HEK293 (cell line): Measurements from ENCODE around the gene PSRC1.

Experiments used
- GLI4 ChIP-seq: fragments of 450-650 bp; formaldehyde crosslinking; IDR thresholded peaks from 2 replicates; pipeline ENCODE4 v1.5.1; 2016; ENCODE audit warnings: missing biosample characterization, missing genetic modification characterization
- MEIS1 ChIP-seq: sonication (generic); formaldehyde crosslinking; IDR thresholded peaks from 2 replicates; pipeline ENCODE4 v1.8.1; 2022; ENCODE audit warnings: missing genetic modification reagents, mild to moderate bottlenecking, borderline replicate concordance
- SALL2 ChIP-seq: fragments of 450-650 bp; formaldehyde crosslinking; IDR thresholded peaks from 2 replicates; pipeline ENCODE4 v1.5.0; 2017; ENCODE audit warnings: missing biosample characterization, mild to moderate bottlenecking, missing genetic modification characterization, borderline replicate concordance
- SP2 ChIP-seq: fragments of 450-650 bp; formaldehyde crosslinking; IDR thresholded peaks from 2 replicates; pipeline ENCODE4 v1.5.1; 2016; ENCODE audit warnings: missing biosample characterization, missing genetic modification characterization
- TCF7L2 ChIP-seq: IDR thresholded peaks from 2 replicates; pipeline ENCODE4 v1.6.1; 2011; ENCODE audit warnings: low read depth, mild to moderate bottlenecking, inconsistent platforms, low read length, moderate library complexity, borderline replicate concordance
- ZBTB10 ChIP-seq: fragments of 450-650 bp; formaldehyde crosslinking; IDR thresholded peaks from 2 replicates; pipeline ENCODE4 v1.5.1; 2016; ENCODE audit warnings: missing biosample characterization, missing genetic modification characterization
- ZBTB17 ChIP-seq: fragments of 450-650 bp; formaldehyde crosslinking; IDR thresholded peaks from 2 replicates; pipeline ENCODE4 v1.5.1; 2016; ENCODE audit warnings: missing biosample characterization, missing genetic modification characterization
- ZBTB8A ChIP-seq: fragments of 450-650 bp; formaldehyde crosslinking; IDR thresholded peaks from 2 replicates; pipeline ENCODE4 v1.5.1; 2016; ENCODE audit warnings: missing biosample characterization, missing genetic modification characterization
- ZFP69B ChIP-seq: fragments of 450-650 bp; formaldehyde crosslinking; IDR thresholded peaks from 2 replicates; pipeline ENCODE4 v1.5.1; 2016; ENCODE audit warnings: missing biosample characterization, missing genetic modification characterization
- ZNF26 ChIP-seq: fragments of 450-650 bp; formaldehyde crosslinking; IDR thresholded peaks from 2 replicates; pipeline ENCODE4 v1.5.1; 2016; ENCODE audit warnings: missing biosample characterization, missing genetic modification characterization
- ZNF366 ChIP-seq: fragments of 450-650 bp; formaldehyde crosslinking; conservative IDR thresholded peaks from 2 replicates; pipeline ENCODE4 v1.5.1; 2016; ENCODE audit warnings: missing biosample characterization, missing genetic modification characterization
- ZNF416 ChIP-seq: fragments of 450-650 bp; formaldehyde crosslinking; IDR thresholded peaks from 2 replicates; pipeline ENCODE4 v1.5.1; 2016; ENCODE audit warnings: missing biosample characterization, missing genetic modification characterization
- ZNF48 ChIP-seq: fragments of 450-650 bp; formaldehyde crosslinking; IDR thresholded peaks from 2 replicates; pipeline ENCODE4 v1.5.1; 2016; ENCODE audit warnings: missing biosample characterization, missing genetic modification characterization
- ZNF501 ChIP-seq: fragments of 450-650 bp; formaldehyde crosslinking; IDR thresholded peaks from 2 replicates; pipeline ENCODE4 v1.5.1; 2016; ENCODE audit warnings: missing biosample characterization, missing genetic modification characterization
- ZNF530 ChIP-seq: fragments of 450-650 bp; formaldehyde crosslinking; IDR thresholded peaks from 2 replicates; pipeline ENCODE4 v1.5.1; 2016; ENCODE audit warnings: low read depth, missing biosample characterization, missing genetic modification characterization
- ZNF596 ChIP-seq: fragments of 450-650 bp; IDR thresholded peaks from 2 replicates; pipeline ENCODE4 v1.5.0; 2018; ENCODE audit warnings: missing biosample characterization, mild to moderate bottlenecking, missing genetic modification characterization, moderate library complexity
- ZNF610 ChIP-seq: fragments of 450-650 bp; formaldehyde crosslinking; IDR thresholded peaks from 2 replicates; pipeline ENCODE4 v1.5.1; 2016; ENCODE audit warnings: missing biosample characterization, missing genetic modification characterization, borderline replicate concordance
- ZNF623 ChIP-seq: fragments of 450-650 bp; formaldehyde crosslinking; IDR thresholded peaks from 2 replicates; pipeline ENCODE4 v1.5.1; 2016; ENCODE audit warnings: missing biosample characterization, missing genetic modification characterization
- ZNF629 ChIP-seq: fragments of 450-650 bp; formaldehyde crosslinking; IDR thresholded peaks from 2 replicates; pipeline ENCODE4 v1.5.1; 2017; ENCODE audit warnings: missing biosample characterization, missing genetic modification characterization
- ZNF660 ChIP-seq: fragments of 450-650 bp; IDR thresholded peaks from 2 replicates; pipeline ENCODE4 v1.5.1; 2018; ENCODE audit warnings: missing biosample characterization, mild to moderate bottlenecking, missing genetic modification characterization
- ZNF785 ChIP-seq: fragments of 450-650 bp; formaldehyde crosslinking; IDR thresholded peaks from 2 replicates; pipeline ENCODE4 v1.5.1; 2016; ENCODE audit warnings: missing biosample characterization, missing genetic modification characterization
- ZNF792 ChIP-seq: fragments of 450-650 bp; formaldehyde crosslinking; IDR thresholded peaks from 2 replicates; pipeline ENCODE4 v1.5.1; 2016; ENCODE audit warnings: missing biosample characterization, missing genetic modification characterization
- ZSCAN23 ChIP-seq: fragments of 450-650 bp; formaldehyde crosslinking; IDR thresholded peaks from 2 replicates; pipeline ENCODE4 v1.5.1; 2016; ENCODE audit warnings: missing biosample characterization, missing genetic modification characterization
- ZSCAN30 ChIP-seq: fragments of 450-650 bp; IDR thresholded peaks from 2 replicates; pipeline ENCODE4 v1.5.1; 2018; ENCODE audit warnings: missing biosample characterization, mild to moderate bottlenecking, missing genetic modification characterization, moderate library complexity
- TF ChIP-seq, protein P1 (sequence below): fragments of 450-650 bp; IDR thresholded peaks from 2 replicates; pipeline ENCODE4 v1.5.1; 2018; ENCODE audit warnings: missing biosample characterization, mild to moderate bottlenecking, missing genetic modification characterization
- TF ChIP-seq, protein P2 (sequence below): fragments of 450-650 bp; formaldehyde crosslinking; IDR thresholded peaks from 2 replicates; pipeline ENCODE4 v1.5.1; 2017; ENCODE audit warnings: missing biosample characterization, missing genetic modification characterization
- TF ChIP-seq, protein P3 (sequence below): fragments of 450-650 bp; formaldehyde crosslinking; conservative IDR thresholded peaks from 2 replicates; pipeline ENCODE4 v1.5.1; 2016; ENCODE audit warnings: low read depth, missing biosample characterization, missing genetic modification characterization

PSRC1 gene

DNA sequence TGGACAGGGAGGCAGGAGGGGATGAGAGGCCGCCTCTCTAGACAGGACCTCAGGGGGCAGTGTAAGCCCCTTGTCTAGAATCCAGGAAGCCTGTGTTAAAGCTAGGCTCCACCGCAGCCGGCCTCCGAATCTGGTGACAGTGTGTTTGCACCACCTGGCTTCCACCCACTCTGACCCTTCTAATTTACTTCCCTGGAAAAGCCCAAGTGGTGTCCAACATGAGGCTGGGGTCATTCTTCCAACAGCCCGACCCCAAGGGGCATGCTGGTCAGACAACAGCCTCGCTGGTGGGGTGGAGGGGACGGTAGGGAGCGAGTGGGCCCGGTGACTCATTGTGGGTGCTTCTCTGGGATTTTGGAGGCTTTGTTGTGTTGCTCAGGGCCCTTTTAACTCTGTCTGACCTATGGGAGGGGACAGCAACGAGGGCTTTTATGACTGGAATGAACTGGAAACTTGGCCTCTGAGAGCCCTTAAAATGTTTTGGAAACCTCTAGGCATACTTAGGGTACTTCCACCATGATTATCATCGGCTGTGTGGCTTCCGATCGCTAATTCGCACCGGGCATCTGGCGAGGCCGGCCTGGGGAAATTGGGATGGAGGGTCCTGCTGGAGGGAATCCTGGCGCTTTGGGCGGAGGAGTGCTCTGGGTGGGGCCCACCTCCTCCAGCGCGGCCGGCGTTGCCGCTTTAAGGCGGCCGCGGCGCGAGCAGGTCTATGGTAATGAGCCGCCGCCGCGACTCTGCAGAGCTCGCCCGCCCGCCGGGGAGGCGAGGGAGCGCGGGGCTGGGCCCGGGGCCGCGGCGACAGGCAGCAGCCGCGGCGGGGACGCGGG, 33.9 kb downstream of the PSRC1 start, which contains the start of gene CELSR2 (continued):
- TF ChIP-seq ZBTB10 (no peak), SP2 (no peak), ZFP69B (peak; percentile 100), ZNF792 (tag by site-specific recombination) (no peak), ZBTB8A (tag by site-specific recombination) (0 out of 2 replicates have a peak, but pooled peaks have one; percentile 18), ZSCAN30 (tag by site-specific recombination) (peak; percentile 38; the same call in 1 of the 2 replicates), ZNF416 (tag by site-specific recombination) (no peak), SALL2 (tag by site-specific recombination) (no peak), GLI4 (tag by site-specific recombination) (no peak), ZNF623 (tag by site-specific recombination) (no peak), ZNF501 (tag by site-specific recombination) (no peak), ZNF596 (tag by site-specific recombination) (no peak), ZNF26 (tag by site-specific recombination) (no peak), ZNF629 (tag by site-specific recombination) (no peak), MEIS1 (no peak), ZNF660 (tag by site-specific recombination) (peak; percentile 42; the same call in 1 of the 2 replicates), TCF7L2 (no peak), ZNF530 (tag by site-specific recombination) (no peak), ZNF366 (tag by site-specific recombination) (no peak; the same call in 1 of the 2 replicates), ZNF48 (no peak), ZSCAN23 (tag by site-specific recombination) (no peak), ZNF610 (tag by site-specific recombination) (no peak), ZNF785 (tag by site-specific recombination) (no peak), ZBTB17 (tag by site-specific recombination) (peak; percentile 44; the same call in 1 of the 2 replicates)
- TF ChIP-seq, protein P1, sequence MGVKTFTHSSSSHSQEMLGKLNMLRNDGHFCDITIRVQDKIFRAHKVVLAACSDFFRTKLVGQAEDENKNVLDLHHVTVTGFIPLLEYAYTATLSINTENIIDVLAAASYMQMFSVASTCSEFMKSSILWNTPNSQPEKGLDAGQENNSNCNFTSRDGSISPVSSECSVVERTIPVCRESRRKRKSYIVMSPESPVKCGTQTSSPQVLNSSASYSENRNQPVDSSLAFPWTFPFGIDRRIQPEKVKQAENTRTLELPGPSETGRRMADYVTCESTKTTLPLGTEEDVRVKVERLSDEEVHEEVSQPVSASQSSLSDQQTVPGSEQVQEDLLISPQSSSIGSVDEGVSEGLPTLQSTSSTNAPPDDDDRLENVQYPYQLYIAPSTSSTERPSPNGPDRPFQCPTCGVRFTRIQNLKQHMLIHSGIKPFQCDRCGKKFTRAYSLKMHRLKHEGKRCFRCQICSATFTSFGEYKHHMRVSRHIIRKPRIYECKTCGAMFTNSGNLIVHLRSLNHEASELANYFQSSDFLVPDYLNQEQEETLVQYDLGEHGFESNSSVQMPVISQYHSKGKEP: no peak
- TF ChIP-seq, protein P2, sequence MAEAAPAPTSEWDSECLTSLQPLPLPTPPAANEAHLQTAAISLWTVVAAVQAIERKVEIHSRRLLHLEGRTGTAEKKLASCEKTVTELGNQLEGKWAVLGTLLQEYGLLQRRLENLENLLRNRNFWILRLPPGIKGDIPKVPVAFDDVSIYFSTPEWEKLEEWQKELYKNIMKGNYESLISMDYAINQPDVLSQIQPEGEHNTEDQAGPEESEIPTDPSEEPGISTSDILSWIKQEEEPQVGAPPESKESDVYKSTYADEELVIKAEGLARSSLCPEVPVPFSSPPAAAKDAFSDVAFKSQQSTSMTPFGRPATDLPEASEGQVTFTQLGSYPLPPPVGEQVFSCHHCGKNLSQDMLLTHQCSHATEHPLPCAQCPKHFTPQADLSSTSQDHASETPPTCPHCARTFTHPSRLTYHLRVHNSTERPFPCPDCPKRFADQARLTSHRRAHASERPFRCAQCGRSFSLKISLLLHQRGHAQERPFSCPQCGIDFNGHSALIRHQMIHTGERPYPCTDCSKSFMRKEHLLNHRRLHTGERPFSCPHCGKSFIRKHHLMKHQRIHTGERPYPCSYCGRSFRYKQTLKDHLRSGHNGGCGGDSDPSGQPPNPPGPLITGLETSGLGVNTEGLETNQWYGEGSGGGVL (tag by site-specific recombination): no peak
- TF ChIP-seq, protein P3, sequence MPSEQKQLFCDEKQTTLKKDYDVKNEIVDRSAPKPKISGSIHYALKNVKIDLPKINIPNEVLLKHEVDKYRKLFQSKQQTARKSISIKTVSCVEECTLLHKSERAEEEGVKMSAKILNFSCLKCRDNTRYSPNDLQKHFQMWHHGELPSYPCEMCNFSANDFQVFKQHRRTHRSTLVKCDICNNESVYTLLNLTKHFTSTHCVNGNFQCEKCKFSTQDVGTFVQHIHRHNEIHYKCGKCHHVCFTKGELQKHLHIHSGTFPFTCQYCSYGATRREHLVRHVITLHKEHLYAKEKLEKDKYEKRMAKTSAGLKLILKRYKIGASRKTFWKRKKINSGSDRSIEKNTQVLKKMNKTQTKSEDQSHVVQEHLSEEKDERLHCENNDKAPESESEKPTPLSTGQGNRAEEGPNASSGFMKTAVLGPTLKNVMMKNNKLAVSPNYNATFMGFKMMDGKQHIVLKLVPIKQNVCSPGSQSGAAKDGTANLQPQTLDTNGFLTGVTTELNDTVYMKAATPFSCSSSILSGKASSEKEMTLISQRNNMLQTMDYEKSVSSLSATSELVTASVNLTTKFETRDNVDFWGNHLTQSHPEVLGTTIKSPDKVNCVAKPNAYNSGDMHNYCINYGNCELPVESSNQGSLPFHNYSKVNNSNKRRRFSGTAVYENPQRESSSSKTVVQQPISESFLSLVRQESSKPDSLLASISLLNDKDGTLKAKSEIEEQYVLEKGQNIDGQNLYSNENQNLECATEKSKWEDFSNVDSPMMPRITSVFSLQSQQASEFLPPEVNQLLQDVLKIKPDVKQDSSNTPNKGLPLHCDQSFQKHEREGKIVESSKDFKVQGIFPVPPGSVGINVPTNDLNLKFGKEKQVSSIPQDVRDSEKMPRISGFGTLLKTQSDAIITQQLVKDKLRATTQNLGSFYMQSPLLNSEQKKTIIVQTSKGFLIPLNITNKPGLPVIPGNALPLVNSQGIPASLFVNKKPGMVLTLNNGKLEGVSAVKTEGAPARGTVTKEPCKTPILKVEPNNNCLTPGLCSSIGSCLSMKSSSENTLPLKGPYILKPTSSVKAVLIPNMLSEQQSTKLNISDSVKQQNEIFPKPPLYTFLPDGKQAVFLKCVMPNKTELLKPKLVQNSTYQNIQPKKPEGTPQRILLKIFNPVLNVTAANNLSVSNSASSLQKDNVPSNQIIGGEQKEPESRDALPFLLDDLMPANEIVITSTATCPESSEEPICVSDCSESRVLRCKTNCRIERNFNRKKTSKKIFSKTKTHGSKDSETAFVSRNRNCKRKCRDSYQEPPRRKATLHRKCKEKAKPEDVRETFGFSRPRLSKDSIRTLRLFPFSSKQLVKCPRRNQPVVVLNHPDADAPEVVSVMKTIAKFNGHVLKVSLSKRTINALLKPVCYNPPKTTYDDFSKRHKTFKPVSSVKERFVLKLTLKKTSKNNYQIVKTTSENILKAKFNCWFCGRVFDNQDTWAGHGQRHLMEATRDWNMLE: no peak
